Mucosa of rectum (tissue), 2 donors: ENCODE results near the gene RCSD1.
A peak's percentile ranks its signal among the peaks of the same experiment; 100 is the strongest.

Experiments used
- H3K27ac ChIP-seq, 2 donors: one replicate each; pipeline ENCODE4 v1.7.0; 2013; ENCODE audit warnings: inconsistent platforms in 2 of 2, low read depth in 2 of 2, low read length in 2 of 2
- H3K27me3 ChIP-seq, 2 donors: one replicate each; pipeline ENCODE4 v1.7.0; 2013; ENCODE audit warnings: low read length in 2 of 2; ENCODE audit not compliant: control insufficient read depth in 2 of 2, insufficient read depth in 2 of 2
- H3K36me3 ChIP-seq, 2 donors: one replicate each; pipeline ENCODE4 v1.7.0; 2013; ENCODE audit warnings: low read length in 2 of 2; ENCODE audit not compliant: control insufficient read depth in 2 of 2, insufficient read depth in 2 of 2
- H3K4me1 ChIP-seq, 2 donors: one replicate each; pipeline ENCODE4 v1.7.0; 2013; ENCODE audit warnings: low read length in 2 of 2, mild to moderate bottlenecking in 1 of 2; ENCODE audit not compliant: control insufficient read depth in 2 of 2, insufficient read depth in 2 of 2
- H3K4me3 ChIP-seq, 2 donors: one replicate each; pipeline ENCODE4 v1.7.0; 2013; ENCODE audit warnings: low read length in 2 of 2
- H3K9ac ChIP-seq, 2 donors: one replicate each; pipeline ENCODE4 v1.7.0; 2013; ENCODE audit warnings: low read length in 2 of 2, low read depth in 1 of 2, mild to moderate bottlenecking in 1 of 2
- H3K9me3 ChIP-seq, 2 donors: one replicate each; pipeline ENCODE4 v1.7.0; 2013; ENCODE audit warnings: low read length in 2 of 2; ENCODE audit not compliant: control insufficient read depth in 2 of 2
- donor health status: healthy.
- donor health status: Normal muscosa, but diverticular disease.

Gene RCSD1

GRCh38 chr1:167681451-167682098 is 51.5 kb downstream of the RCSD1 start:
- Histone ChIP-seq H3K4me3 (no peak overlapping the region), H3K27me3 (no peaks in the 10 kb centered on the region), H3K9ac (no peak overlapping the region), H3K4me1 (peaks cover 6 to 9% of the 10 kb centered on the region in 2 donors), H3K36me3 (peaks cover 0 to 5% of the 10 kb centered on the region in 2 donors), H3K27ac (peak overlapping the region in 1 of 2 donors; percentile 35), H3K9me3 (no peaks in the 10 kb centered on the region)

- Histone ChIP-seq H3K27me3 (no peaks in the 10 kb centered on the region), H3K36me3 (peaks cover 0 to 5% of the 10 kb centered on the region in 2 donors), H3K9me3 (no peaks in the 10 kb centered on the region), H3K27ac (no peak overlapping the region), H3K9ac (no peak overlapping the region), H3K4me3 (no peak overlapping the region), H3K4me1 (peaks cover 6 to 7% of the 10 kb centered on the region in 2 donors)
Measured at GRCh38 chr1:167683226-167683625, 53.2 kb downstream of the RCSD1 start.

DNA sequence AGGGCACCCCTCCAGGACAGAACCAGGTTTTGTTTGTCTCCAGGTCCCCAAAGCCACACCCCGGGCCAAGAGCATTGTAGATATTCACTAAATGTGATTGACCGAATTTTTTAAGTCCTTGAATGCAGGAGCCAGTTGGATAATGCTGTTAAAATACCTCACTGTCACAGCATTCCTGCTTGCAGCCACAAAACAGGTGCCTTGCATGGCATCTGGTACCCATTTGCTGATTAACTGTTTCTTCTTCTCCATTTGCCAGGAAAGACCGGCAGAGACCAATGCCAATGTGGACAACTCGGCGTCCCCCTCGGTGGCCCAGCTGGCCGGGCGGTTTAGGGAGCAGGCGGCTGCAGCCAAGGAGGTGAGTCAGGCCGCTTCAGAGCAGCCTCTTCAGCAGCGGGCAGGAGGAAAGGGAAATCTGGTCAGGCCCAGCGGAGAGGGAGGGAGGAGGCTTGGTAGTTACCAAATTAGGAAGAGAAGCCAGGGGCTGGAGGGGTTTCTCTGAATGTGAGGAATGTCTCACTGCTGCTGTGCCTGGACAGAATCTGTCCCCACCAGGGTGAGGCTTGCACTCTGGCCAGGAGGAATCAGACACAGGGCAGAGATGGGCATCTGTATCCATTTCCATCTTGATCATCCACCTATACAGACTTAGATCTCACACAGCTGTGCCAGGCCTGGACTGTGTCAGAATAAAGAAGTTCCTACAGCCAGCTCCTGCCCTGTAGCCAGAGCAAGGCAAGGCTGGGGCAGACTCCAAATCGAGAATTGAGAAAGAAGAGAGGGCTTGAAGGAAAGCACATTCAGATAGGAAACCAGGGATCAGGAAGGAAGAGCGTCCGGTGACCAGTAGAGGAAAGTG is 53.8 kb downstream of the RCSD1 start:
- Histone ChIP-seq H3K9me3 (no peaks in the 10 kb centered on the region), H3K9ac (no peak overlapping the region), H3K36me3 (peaks cover 0 to 5% of the 10 kb centered on the region in 2 donors), H3K27ac (peak overlapping the region in 1 of 2 donors; percentile 10), H3K27me3 (no peaks in the 10 kb centered on the region), H3K4me1 (peaks cover 7 to 8% of the 10 kb centered on the region in 2 donors), H3K4me3 (no peak overlapping the region)

GRCh38 chr1:167685844-167686243 is 55.8 kb downstream of the RCSD1 start:
- no peak overlapping the region for H3K9ac ChIP-seq
- H3K4me1 ChIP-seq: peaks cover 7 to 8% of the 10 kb centered on the region in 2 donors
- peaks cover 0 to 12% of the 10 kb centered on the region in 2 donors for H3K36me3 ChIP-seq
- H3K27ac ChIP-seq: no peak overlapping the region
- no peaks in the 10 kb centered on the region for H3K9me3 ChIP-seq
- H3K4me3 ChIP-seq: no peak overlapping the region
- no peaks in the 10 kb centered on the region for H3K27me3 ChIP-seq

DNA sequence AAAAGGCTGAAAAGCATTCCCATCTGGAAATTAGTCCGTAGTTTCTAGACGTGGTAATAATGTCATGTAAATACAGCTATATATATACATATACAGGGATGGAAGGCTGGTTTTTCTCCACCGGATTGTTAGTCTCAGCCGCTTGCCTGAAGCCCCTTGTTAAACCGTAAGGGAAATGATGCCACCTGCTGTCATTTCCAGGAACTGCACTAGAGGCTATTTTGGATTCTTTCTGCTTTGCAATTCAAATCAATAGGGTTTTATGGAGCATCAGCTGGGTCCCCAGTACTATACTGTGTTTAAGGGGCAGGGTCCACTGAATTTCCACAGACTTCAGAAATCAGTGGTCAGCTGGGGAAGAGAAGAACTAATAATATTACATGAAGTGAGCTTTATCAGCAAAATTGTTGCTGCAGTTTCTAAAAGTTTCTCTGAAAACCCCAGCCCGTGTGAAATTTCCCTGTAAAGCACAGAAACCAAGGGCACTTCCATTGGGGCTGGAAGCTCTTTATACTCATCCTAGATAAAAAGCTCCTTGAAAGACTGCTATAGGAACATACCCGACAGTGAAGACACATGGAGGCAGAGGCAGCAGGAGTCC is 58.0 kb downstream of the RCSD1 start:
- peaks cover 2 to 21% of the 10 kb centered on the region in 2 donors for H3K36me3 ChIP-seq
- no peaks in the 10 kb centered on the region for H3K27me3 ChIP-seq
- peaks cover 5 to 7% of the 10 kb centered on the region in 2 donors for H3K4me1 ChIP-seq
- H3K27ac ChIP-seq: no peak overlapping the region
- no peaks in the 10 kb centered on the region for H3K9me3 ChIP-seq
- H3K9ac ChIP-seq: no peak overlapping the region
- H3K4me3 ChIP-seq: no peak overlapping the region

- Histone ChIP-seq H3K4me3 (no peak overlapping the region), H3K9ac (no peak overlapping the region), H3K27ac (no peak overlapping the region), H3K9me3 (no peaks in the 10 kb centered on the region), H3K4me1 (peaks cover 3 to 5% of the 10 kb centered on the region in 2 donors), H3K36me3 (peaks cover 2 to 27% of the 10 kb centered on the region in 2 donors), H3K27me3 (no peaks in the 10 kb centered on the region)
Measured at GRCh38 chr1:167689567-167689920, 59.5 kb downstream of the RCSD1 start.

DNA sequence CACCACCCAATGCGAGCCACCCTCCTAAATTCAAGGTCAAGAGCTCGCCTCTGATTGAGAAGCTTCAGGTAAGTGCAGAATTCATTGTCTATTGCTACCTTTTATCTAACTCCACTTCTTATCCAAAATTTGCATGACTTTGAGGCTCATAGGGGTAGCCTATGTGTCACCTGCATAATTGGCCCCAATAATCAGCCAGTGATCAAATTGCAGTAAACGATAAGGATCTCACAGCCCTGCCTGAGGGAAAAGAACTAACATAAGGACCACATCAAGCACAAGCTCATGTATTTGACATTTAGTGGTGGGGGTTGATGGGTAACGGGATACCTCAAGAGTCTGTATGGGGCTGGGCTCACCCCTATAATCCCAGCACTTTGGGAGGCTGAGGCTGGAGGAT is 60.0 kb downstream of the RCSD1 start:
- Histone ChIP-seq H3K27ac (no peak overlapping the region), H3K4me3 (no peak overlapping the region), H3K27me3 (no peaks in the 10 kb centered on the region), H3K36me3 (peaks cover 2 to 30% of the 10 kb centered on the region in 2 donors), H3K4me1 (peaks cover 3 to 5% of the 10 kb centered on the region in 2 donors), H3K9ac (no peak overlapping the region), H3K9me3 (no peaks in the 10 kb centered on the region)

GRCh38 chr1:167693425-167694045 is 63.5 kb downstream of the RCSD1 start:
- Histone ChIP-seq H3K27ac (no peak overlapping the region), H3K9ac (no peak overlapping the region), H3K4me1 (peaks cover 0 to 2% of the 10 kb centered on the region in 2 donors), H3K27me3 (no peaks in the 10 kb centered on the region), H3K36me3 (peaks cover 6 to 49% of the 10 kb centered on the region in 2 donors), H3K4me3 (no peak overlapping the region), H3K9me3 (no peaks in the 10 kb centered on the region)

DNA sequence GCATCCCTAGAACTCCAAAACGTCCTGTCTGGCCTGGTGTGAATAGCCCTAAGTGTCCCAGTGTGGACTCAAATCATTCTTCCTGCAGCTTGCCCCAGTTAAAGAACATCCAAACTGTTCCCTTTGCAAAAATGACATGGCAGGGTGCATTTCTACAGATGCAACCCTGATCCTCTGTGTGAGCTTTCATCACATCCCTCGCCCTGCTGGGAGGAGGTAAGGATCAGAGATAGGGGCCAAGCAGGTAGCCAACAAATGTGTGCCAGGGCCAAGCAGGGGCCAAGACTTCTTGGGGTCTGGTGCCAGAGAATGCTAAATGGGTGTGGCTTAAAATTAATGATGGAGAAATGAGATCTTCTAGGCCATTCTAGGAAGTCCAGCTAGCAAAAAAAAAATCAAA is 64.7 kb downstream of the RCSD1 start:
- H3K9ac ChIP-seq: no peak overlapping the region
- H3K27ac ChIP-seq: no peak overlapping the region
- H3K27me3 ChIP-seq: no peaks in the 10 kb centered on the region
- H3K36me3 ChIP-seq: peaks cover 6 to 53% of the 10 kb centered on the region in 2 donors
- H3K9me3 ChIP-seq: no peaks in the 10 kb centered on the region
- no peaks in the 10 kb centered on the region for H3K4me1 ChIP-seq
- no peak overlapping the region for H3K4me3 ChIP-seq

GRCh38 chr1:167695147-167695546 is 65.1 kb downstream of the RCSD1 start:
- Histone ChIP-seq H3K36me3 (peaks cover 6 to 52% of the 10 kb centered on the region in 2 donors), H3K9ac (no peak overlapping the region), H3K9me3 (no peaks in the 10 kb centered on the region), H3K4me1 (no peaks in the 10 kb centered on the region), H3K4me3 (no peak overlapping the region), H3K27me3 (no peaks in the 10 kb centered on the region), H3K27ac (no peak overlapping the region)
